ENCODE results near the gene ZNF311. TPM values are rescaled to one million over a fixed set of nuclear protein-coding genes. Genes with fewer than 3 reads are reported as not detected.
A peak's percentile ranks its signal among the peaks of the same experiment; 100 is the strongest.

The ZNF311 gene
- polyA plus RNA-seq (ENCODE audit: insufficient read length in 10 of 10), result 1 to 10 TPM; 1.6 to 3.0 (median 2.4) TPM
- long read RNA-seq, donor 1, result 0 reads
- long read RNA-seq, donor 2, result 0 reads
- long read RNA-seq, donor 3, result 0 reads
- long read RNA-seq, donor 4, result 0 reads
- long read RNA-seq, donor 5, result 0 reads
- long read RNA-seq, donor 6, result 0 reads
- long read RNA-seq, donor 7, result 0 reads
- long read RNA-seq, donor 8, result 0 reads
- long read RNA-seq, donor 9, result 0 reads

GRCh38 chr6:29005183-29005885 lies at the start of gene ZNF311:
Gene ZNF311 (minus strand): TSS chr6:29005315. CDS start chr6:29003954, 1,361 bp downstream.
- peak; percentile 78 to 94 (median 87) for DNase-seq

GRCh38 chr6:29051680-29052079 lies 46.6 kb upstream of the ZNF311 start:
- DNase-seq, result no peak

GRCh38 chr6:29045075-29045474 lies 40.0 kb upstream of the ZNF311 start, which contains the start of gene OR2W1:
Gene OR2W1 (minus strand): TSS chr6:29045175. CDS start chr6:29045175, 0 bp downstream.
- DNase-seq, result no peak

GRCh38 chr6:29035951-29036350 lies 30.8 kb upstream of the ZNF311 start:
- no peak for DNase-seq

- DNase-seq, result no peak
These were observed 23.7 kb upstream of the ZNF311 start for GRCh38 chr6:29028821-29029220.

- no peak for DNase-seq
These were observed 20.9 kb upstream of the ZNF311 start for GRCh38 chr6:29025927-29026585.

- DNase-seq, result no peak
These were observed 16.3 kb upstream of the ZNF311 start for GRCh38 chr6:29021434-29021833.

GRCh38 chr6:29019629-29020028 lies 14.5 kb upstream of the ZNF311 start:
- no peak for DNase-seq

GRCh38 chr6:29017428-29017802 lies 12.3 kb upstream of the ZNF311 start:
- DNase-seq, result no peak

- DNase-seq, result peak; percentile 75 to 91 (median 87)
These were observed 11.7 kb upstream of the ZNF311 start for GRCh38 chr6:29016559-29017427.

- DNase-seq, result no peak
These were observed 9.9 kb upstream of the ZNF311 start for GRCh38 chr6:29014729-29015608.

- peak; percentile 55 to 91 (median 82) for DNase-seq
These were observed 6.2 kb upstream of the ZNF311 start for GRCh38 chr6:29011276-29011734.

GRCh38 chr6:29009358-29009757 lies 4.2 kb upstream of the ZNF311 start:
- DNase-seq, result no peak

- no peak for DNase-seq
These were observed 3.0 kb upstream of the ZNF311 start for GRCh38 chr6:29008089-29008488.

GRCh38 chr6:28996844-28997510 lies 8.1 kb downstream of the ZNF311 start:
- no peak for DNase-seq

- DNase-seq, result no peak
These were observed 9.9 kb downstream of the ZNF311 start for GRCh38 chr6:28995093-28995650.

GRCh38 chr6:28988536-28989311 lies 16.4 kb downstream of the ZNF311 start:
- peak; percentile 44 to 72 (median 60) for DNase-seq

- DNase-seq, result peak; percentile 93 to 97 (median 97)
These were observed 19.5 kb downstream of the ZNF311 start for GRCh38 chr6:28985462-28986164.
